KMS-11 (cell line): ENCODE data around the gene ZNF783.

Source experiments
- H2AFZ ChIP-seq: fragments of 200-600 bp; sonication (generic); 2 replicates; pipeline ENCODE4 v1.6.1; 2016; ENCODE audit warnings: antibody characterized with exemption, mixed run types, low read depth
- H3K27ac ChIP-seq: fragments of 200-600 bp; sonication (generic); 2 replicates; pipeline ENCODE4 v1.6.1; 2016; ENCODE audit warnings: mild to moderate bottlenecking, mixed run types
- H3K27me3 ChIP-seq: fragments of 200-600 bp; sonication (generic); 2 replicates; pipeline ENCODE4 v1.6.1; 2017; ENCODE audit warnings: mild to moderate bottlenecking, low read depth, mixed run types, moderate library complexity; ENCODE audit not compliant: insufficient read depth
- H3K36me3 ChIP-seq: fragments of 200-600 bp; sonication (generic); 2 replicates; pipeline ENCODE4 v1.6.1; 2017; ENCODE audit warnings: mild to moderate bottlenecking, mixed run types; ENCODE audit not compliant: insufficient read depth
- H3K4me1 ChIP-seq: fragments of 200-600 bp; sonication (generic); 2 replicates; pipeline ENCODE4 v1.6.1; 2016; ENCODE audit warnings: mild to moderate bottlenecking, low read depth, mixed run types; ENCODE audit not compliant: poor library complexity, severe bottlenecking
- H3K4me2 ChIP-seq: fragments of 200-600 bp; sonication (generic); 2 replicates; pipeline ENCODE4 v1.7.0; 2016; ENCODE audit warnings: mild to moderate bottlenecking, mixed run types
- H3K4me3 ChIP-seq: fragments of 200-600 bp; sonication (generic); IDR thresholded peaks from 2 replicates; pipeline ENCODE4 v1.6.1; 2017; ENCODE audit warnings: low read depth, low read length, mixed read lengths; ENCODE audit not compliant: insufficient read depth
- H3K79me2 ChIP-seq: fragments of 200-600 bp; sonication (generic); 2 replicates; pipeline ENCODE4 v1.6.1; 2016; ENCODE audit warnings: low read depth, mixed run types; ENCODE audit not compliant: insufficient read depth
- H3K9ac ChIP-seq: fragments of 200-600 bp; sonication (generic); 2 replicates; pipeline ENCODE4 v1.6.1; 2016; ENCODE audit warnings: mild to moderate bottlenecking, mixed run types
- H4K20me1 ChIP-seq: fragments of 200-600 bp; sonication (generic); 2 replicates; pipeline ENCODE4 v1.6.1; 2016; ENCODE audit warnings: mild to moderate bottlenecking, mixed run types; ENCODE audit not compliant: insufficient read depth
- CTCF ChIP-seq: fragments of 200-600 bp; sonication (generic); conservative IDR thresholded peaks from 2 replicates; pipeline ENCODE4 v1.6.1; 2017; ENCODE audit warnings: low read depth, mild to moderate bottlenecking, antibody characterized with exemption, low read length, moderate library complexity, mixed read lengths

Gene ZNF783

GRCh38 chr7:149283321-149283720 is 21.3 kb downstream of the ZNF783 start:
- H3K27ac ChIP-seq, result no peak overlapping the region; the same call in 1 of the 2 replicates
- H3K4me3 ChIP-seq, result no peak overlapping the region
- TF ChIP-seq CTCF, result no peak
- peaks cover 23% of the 10 kb centered on the region for H3K4me1 ChIP-seq
- H4K20me1 ChIP-seq, result no peaks in the 10 kb centered on the region
- no peak overlapping the region; the same call in 1 of the 2 replicates for H3K4me2 ChIP-seq
- no peak overlapping the region for H3K9ac ChIP-seq
- H3K36me3 ChIP-seq, result no peaks in the 10 kb centered on the region
- H3K79me2 ChIP-seq, result no peaks in the 10 kb centered on the region
- no peak overlapping the region for H2AFZ ChIP-seq
- H3K27me3 ChIP-seq, result no peaks in the 10 kb centered on the region

GRCh38 chr7:149284343-149284742 is 22.3 kb downstream of the ZNF783 start:
- no peak for TF ChIP-seq CTCF
- Histone ChIP-seq H3K27ac (peak overlapping the region; percentile 59), H3K79me2 (no peaks in the 10 kb centered on the region), H3K4me2 (peak overlapping the region; percentile 97), H3K9ac (no peak overlapping the region; the same call in 1 of the 2 replicates), H3K27me3 (no peaks in the 10 kb centered on the region), H3K36me3 (no peaks in the 10 kb centered on the region), H3K4me3 (peak overlapping the region; percentile 16), H3K4me1 (peaks cover 23% of the 10 kb centered on the region), H2AFZ (peak overlapping the region; percentile 28), H4K20me1 (no peaks in the 10 kb centered on the region)

- peak overlapping the region; percentile 21; the same call in 1 of the 2 replicates for H3K9ac ChIP-seq
- no peaks in the 10 kb centered on the region for H3K27me3 ChIP-seq
- peak overlapping the region; percentile 59 for H3K27ac ChIP-seq
- peak overlapping the region; percentile 18 for H3K4me3 ChIP-seq
- no peaks in the 10 kb centered on the region for H3K79me2 ChIP-seq
- TF ChIP-seq CTCF, result no peak
- H3K36me3 ChIP-seq, result no peaks in the 10 kb centered on the region
- no peaks in the 10 kb centered on the region for H4K20me1 ChIP-seq
- H2AFZ ChIP-seq, result peak overlapping the region; percentile 35
- H3K4me2 ChIP-seq, result peak overlapping the region; percentile 97
- peaks cover 23% of the 10 kb centered on the region for H3K4me1 ChIP-seq
Measured at GRCh38 chr7:149284850-149285585, 23.0 kb downstream of the ZNF783 start.

GRCh38 chr7:149285603-149286002 is 23.6 kb downstream of the ZNF783 start:
- peak overlapping the region; percentile 21; the same call in 1 of the 2 replicates for H3K9ac ChIP-seq

More at GRCh38 chr7:149285603-149286002, 23.6 kb downstream of the ZNF783 start:
- Histone ChIP-seq H3K79me2 (no peaks in the 10 kb centered on the region), H3K4me3 (peak overlapping the region; percentile 18), H3K27me3 (no peaks in the 10 kb centered on the region), H3K27ac (peak overlapping the region; percentile 3; the same call in 1 of the 2 replicates), H2AFZ (peak overlapping the region; percentile 35), H4K20me1 (no peaks in the 10 kb centered on the region), H3K4me2 (peak overlapping the region; percentile 75), H3K36me3 (no peaks in the 10 kb centered on the region), H3K4me1 (peaks cover 23% of the 10 kb centered on the region)
- no peak for TF ChIP-seq CTCF
